ENCODE data around the gene ERAL1.

DNA sequence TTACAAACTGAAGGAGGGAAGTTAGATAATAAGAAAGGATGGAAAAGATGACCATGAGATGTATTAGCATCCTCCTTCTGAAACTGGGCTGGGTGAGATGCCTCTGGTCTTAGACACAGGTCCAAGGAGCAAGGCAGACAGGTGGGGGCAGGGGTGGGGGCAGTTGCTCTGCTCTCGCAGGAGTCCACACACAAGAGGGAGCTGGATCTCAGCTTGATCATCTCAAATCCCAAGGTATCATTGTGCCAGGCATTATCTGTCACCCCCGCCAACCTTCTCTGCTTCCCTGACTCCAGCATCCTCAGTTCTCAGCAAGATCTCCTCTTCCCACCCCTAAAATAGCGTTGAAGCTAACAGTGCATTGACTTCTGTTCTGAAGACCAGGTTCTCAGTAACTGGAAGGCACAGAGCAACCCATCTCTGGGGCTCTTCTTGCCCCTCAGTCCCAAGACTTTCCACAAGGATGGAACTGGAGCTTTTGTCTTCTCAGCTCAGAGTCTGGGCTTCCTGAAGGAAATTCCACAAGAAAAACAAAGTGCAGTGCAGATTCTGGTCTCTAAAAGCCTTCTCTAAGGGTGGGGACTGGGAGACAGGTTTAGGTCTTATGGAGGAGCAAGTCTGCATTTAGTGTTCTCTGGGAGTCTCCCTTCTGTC lies 41.1 kb downstream of the ERAL1 start:
- TF ChIP-seq FOXA1 (IDR thresholded peaks at IDR 0.05) (no peak), SUZ12 (IDR thresholded peaks at IDR 0.05) (no peak), ELF4 (IDR thresholded peaks at IDR 0.05) (no peak), FOXM1 (IDR thresholded peaks at IDR 0.05; ENCODE audit: borderline replicate concordance) (no peak), TARDBP (IDR thresholded peaks at IDR 0.05) (no peak), HDGF (IDR thresholded peaks at IDR 0.05; ENCODE audit: borderline replicate concordance) (no peak), FOXK2 (IDR thresholded peaks at IDR 0.05) (no peak), SP1 (IDR thresholded peaks at IDR 0.05) (no peak), ARNT (IDR thresholded peaks at IDR 0.05) (no peak)
- TF ChIP-seq, protein P1, sequence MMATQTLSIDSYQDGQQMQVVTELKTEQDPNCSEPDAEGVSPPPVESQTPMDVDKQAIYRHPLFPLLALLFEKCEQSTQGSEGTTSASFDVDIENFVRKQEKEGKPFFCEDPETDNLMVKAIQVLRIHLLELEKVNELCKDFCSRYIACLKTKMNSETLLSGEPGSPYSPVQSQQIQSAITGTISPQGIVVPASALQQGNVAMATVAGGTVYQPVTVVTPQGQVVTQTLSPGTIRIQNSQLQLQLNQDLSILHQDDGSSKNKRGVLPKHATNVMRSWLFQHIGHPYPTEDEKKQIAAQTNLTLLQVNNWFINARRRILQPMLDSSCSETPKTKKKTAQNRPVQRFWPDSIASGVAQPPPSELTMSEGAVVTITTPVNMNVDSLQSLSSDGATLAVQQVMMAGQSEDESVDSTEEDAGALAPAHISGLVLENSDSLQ (IDR thresholded peaks at IDR 0.05), result no peak
